Thymus (tissue), 11 donors: ENCODE data around the gene UGGT2. TPM values are rescaled to one million over a fixed set of nuclear protein-coding genes. Genes with fewer than 3 reads are reported as not detected.
"Not testable (repeated sequence)": the region's sequence is repeated elsewhere in the genome, so short reads cannot be mapped to it uniquely, and the experiment has no call there.

Source experiments
- DNase-seq, 9 donors: peaks; one replicate each; pipeline ENCODE4 v3.0.0-alpha.2; 2013; ENCODE audit warnings: low spot score in 9 of 9, low read depth in 6 of 9, missing footprints in 1 of 9
- H3K27ac ChIP-seq, 2 donors: one replicate each; pipeline ENCODE4 v1.5.1; 2013; ENCODE audit warnings: control low read depth in 1 of 2, low read depth in 1 of 2, low read length in 1 of 2, mild to moderate bottlenecking in 1 of 2, moderate library complexity in 1 of 2
- H3K27me3 ChIP-seq, 2 donors: one replicate each; pipeline ENCODE4 v1.5.1; 2013; ENCODE audit warnings: low read length in 1 of 2; ENCODE audit not compliant: control insufficient read depth in 2 of 2, insufficient read depth in 1 of 2
- H3K36me3 ChIP-seq, 2 donors: one replicate each; pipeline ENCODE4 v1.5.1; 2013; ENCODE audit warnings: low read length in 1 of 2, mild to moderate bottlenecking in 1 of 2, moderate library complexity in 1 of 2; ENCODE audit not compliant: control insufficient read depth in 2 of 2, insufficient read depth in 2 of 2
- H3K4me1 ChIP-seq, 2 donors: one replicate each; pipeline ENCODE4 v1.5.1; 2013; ENCODE audit warnings: low read length in 2 of 2; ENCODE audit not compliant: control insufficient read depth in 2 of 2, insufficient read depth in 2 of 2
- H3K4me3 ChIP-seq, 2 donors: one replicate each; pipeline ENCODE4 v1.5.1; 2013; ENCODE audit warnings: low read length in 2 of 2, control low read depth in 1 of 2, mild to moderate bottlenecking in 1 of 2
- H3K9me3 ChIP-seq, 2 donors: one replicate each; pipeline ENCODE4 v1.5.1; 2013; ENCODE audit warnings: low read length in 1 of 2, mild to moderate bottlenecking in 1 of 2; ENCODE audit not compliant: control insufficient read depth in 2 of 2, insufficient read depth in 1 of 2
- WGBS: extraction: QIAGEN DNeasy Blood & Tissue Kit; methylation state at CpG from one replicate; pipeline ENCODE4 v1.1.7; 2013; 5-methylcytosine and 5-hydroxymethylcytosine counted together
- polyA plus RNA-seq: library from polyadenylated mRNA; stranded (reverse); fragments of 200-250 nt; gene quantifications from one replicate; pipeline ENCODE4 v1.2.3, GENCODE V29; 2013
- total RNA-seq: library from RNA; stranded (reverse); fragments of 120-200 nt; gene quantifications from one replicate; pipeline ENCODE4 v1.2.4, GENCODE V29; 2013
- donor health status: healthy.

Gene UGGT2
- total and polyA plus RNA-seq, 2 donors = 6.4 to 6.8 TPM

DNA sequence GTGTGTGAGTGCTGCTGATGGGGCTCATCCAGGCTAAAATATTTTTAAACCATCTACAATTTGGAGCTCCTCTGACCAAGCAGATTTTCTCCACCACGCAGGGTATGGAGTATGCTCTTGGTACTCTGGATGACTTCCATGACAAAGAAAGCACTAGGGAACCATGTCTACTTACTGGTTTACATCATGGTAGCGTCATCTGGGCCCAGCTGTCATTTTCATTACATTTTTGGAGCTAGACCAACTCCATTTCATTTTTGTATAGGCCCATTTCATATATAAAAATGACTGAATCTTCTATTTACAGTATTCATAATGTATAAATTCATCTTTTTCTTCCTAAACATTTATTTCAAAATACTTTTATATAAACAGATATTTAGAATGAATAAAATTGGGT is 191.9 kb downstream of the UGGT2 start:
- DNase-seq = no peak
- no peaks in the 10 kb centered on the region for H3K36me3 ChIP-seq
- no peak overlapping the region for H3K4me3 ChIP-seq
- no peaks in the 10 kb centered on the region for H3K4me1 ChIP-seq
- H3K27ac ChIP-seq = no peak overlapping the region
- WGBS = 87% methylated on average over 2 of the region's 2 CpGs
- no peaks in the 10 kb centered on the region for H3K9me3 ChIP-seq
- no peaks in the 10 kb centered on the region for H3K27me3 ChIP-seq

GRCh38 chr13:95858286-95859075 is 194.7 kb downstream of the UGGT2 start:
- H3K4me1 ChIP-seq = no peaks in the 10 kb centered on the region
- H3K27ac ChIP-seq = no peak overlapping the region
- H3K4me3 ChIP-seq = no peak overlapping the region
- DNase-seq = peak in 1 of 9 donors; percentile 2
- H3K9me3 ChIP-seq = no peaks in the 10 kb centered on the region
- WGBS = 87% methylated on average over 10 of the region's 10 CpGs
- H3K36me3 ChIP-seq = no peaks in the 10 kb centered on the region
- H3K27me3 ChIP-seq = no peaks in the 10 kb centered on the region

DNA sequence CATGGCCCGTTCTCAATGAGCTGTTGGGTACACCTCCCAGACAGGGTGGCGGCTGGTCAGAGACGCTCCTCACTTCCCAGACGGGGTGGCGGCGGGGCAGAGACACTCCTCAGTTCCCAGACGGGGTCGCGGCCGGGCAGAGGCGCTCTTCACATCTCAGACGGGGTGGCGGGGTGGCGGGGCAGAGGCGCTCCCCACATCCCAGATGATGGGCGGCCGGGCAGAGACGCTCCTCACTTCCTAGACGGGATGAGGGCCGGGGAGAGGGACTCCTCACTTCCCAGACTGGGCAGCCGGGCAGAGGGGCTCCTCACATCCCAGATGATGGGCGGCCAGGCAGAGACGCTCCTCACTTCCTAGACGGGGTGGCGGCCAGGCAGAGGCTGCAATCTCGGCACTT is 207.5 kb downstream of the UGGT2 start:
- not testable (repeated sequence) for H3K27ac ChIP-seq, DNase-seq, H3K9me3 ChIP-seq, H3K36me3 ChIP-seq, H3K27me3 ChIP-seq, H3K4me1 ChIP-seq, H3K4me3 ChIP-seq
- 96% methylated on average over 26 of the region's 26 CpGs for WGBS

GRCh38 chr13:95842898-95843297 is 210.3 kb downstream of the UGGT2 start:
- H3K4me1 ChIP-seq = no peaks in the 10 kb centered on the region
- WGBS = 98% methylated on average over 2 of the region's 2 CpGs
- no peaks in the 10 kb centered on the region for H3K36me3 ChIP-seq
- no peak for DNase-seq
- H3K9me3 ChIP-seq = no peaks in the 10 kb centered on the region
- no peak overlapping the region for H3K4me3 ChIP-seq
- no peak overlapping the region for H3K27ac ChIP-seq
- no peaks in the 10 kb centered on the region for H3K27me3 ChIP-seq

DNA sequence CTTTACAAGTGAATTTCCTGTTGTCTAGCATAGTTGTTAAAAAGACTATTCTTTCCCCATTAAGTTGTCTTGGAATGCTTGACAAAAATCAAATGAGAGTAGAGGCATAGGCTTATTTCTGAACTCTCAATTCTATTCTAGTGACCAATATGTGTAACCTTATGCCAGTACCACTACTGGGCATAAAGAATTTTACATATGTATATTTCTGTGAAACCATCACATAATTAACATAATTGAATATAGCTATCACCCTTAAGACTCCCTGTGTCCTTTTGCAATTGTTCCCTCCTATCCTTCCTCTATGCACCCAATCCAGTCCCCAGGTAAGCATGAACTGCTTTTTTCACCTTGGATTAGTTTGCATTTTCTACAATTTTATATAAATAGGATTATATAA is 211.3 kb downstream of the UGGT2 start:
- Histone ChIP-seq H3K4me3 (no peak overlapping the region), H3K4me1 (no peaks in the 10 kb centered on the region), H3K9me3 (no peaks in the 10 kb centered on the region), H3K36me3 (no peaks in the 10 kb centered on the region), H3K27ac (no peak overlapping the region), H3K27me3 (no peaks in the 10 kb centered on the region)
- no peak for DNase-seq

GRCh38 chr13:95834134-95834765 is 219.0 kb downstream of the UGGT2 start:
- 30% methylated on average over 3 of the region's 3 CpGs for WGBS
- Histone ChIP-seq H3K9me3 (no peaks in the 10 kb centered on the region), H3K27ac (no peak overlapping the region), H3K4me3 (no peak overlapping the region), H3K36me3 (no peaks in the 10 kb centered on the region), H3K27me3 (no peaks in the 10 kb centered on the region), H3K4me1 (no peaks in the 10 kb centered on the region)
- DNase-seq = peak; percentile 32 to 77 (median 52)

- no peak overlapping the region for H3K27ac ChIP-seq
- WGBS = 55% methylated on average over 1 of the region's 1 CpG
- H3K4me1 ChIP-seq = no peaks in the 10 kb centered on the region
- no peaks in the 10 kb centered on the region for H3K9me3 ChIP-seq
- no peaks in the 10 kb centered on the region for H3K36me3 ChIP-seq
- H3K27me3 ChIP-seq = no peaks in the 10 kb centered on the region
- H3K4me3 ChIP-seq = no peak overlapping the region
- no peak for DNase-seq
Measured at GRCh38 chr13:95833719-95834118, 219.5 kb downstream of the UGGT2 start.

DNA sequence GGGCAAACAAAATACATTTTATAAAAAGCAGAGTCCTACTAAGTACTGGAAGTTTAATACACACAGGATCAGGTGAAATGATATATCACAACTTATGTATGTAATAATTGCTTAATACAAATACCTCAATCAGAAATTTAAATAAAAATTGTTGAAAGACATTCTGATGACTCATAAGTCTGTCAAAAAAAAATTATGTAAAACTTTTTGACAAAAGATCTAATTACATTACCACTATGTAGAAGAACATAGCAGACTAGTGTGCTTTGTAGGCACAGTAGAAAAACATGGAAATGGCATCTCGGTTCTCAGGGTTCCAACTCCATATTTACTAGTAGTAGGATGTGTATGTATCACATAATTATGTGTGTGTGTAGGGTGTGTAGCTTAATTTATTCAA is 220.1 kb downstream of the UGGT2 start:
- no peaks in the 10 kb centered on the region for H3K36me3 ChIP-seq
- no peak overlapping the region for H3K27ac ChIP-seq
- DNase-seq = no peak
- no peaks in the 10 kb centered on the region for H3K9me3 ChIP-seq
- H3K27me3 ChIP-seq = no peaks in the 10 kb centered on the region
- H3K4me1 ChIP-seq = no peaks in the 10 kb centered on the region
- WGBS = 97% methylated on average over 1 of the region's 1 CpG
- no peak overlapping the region for H3K4me3 ChIP-seq

DNA sequence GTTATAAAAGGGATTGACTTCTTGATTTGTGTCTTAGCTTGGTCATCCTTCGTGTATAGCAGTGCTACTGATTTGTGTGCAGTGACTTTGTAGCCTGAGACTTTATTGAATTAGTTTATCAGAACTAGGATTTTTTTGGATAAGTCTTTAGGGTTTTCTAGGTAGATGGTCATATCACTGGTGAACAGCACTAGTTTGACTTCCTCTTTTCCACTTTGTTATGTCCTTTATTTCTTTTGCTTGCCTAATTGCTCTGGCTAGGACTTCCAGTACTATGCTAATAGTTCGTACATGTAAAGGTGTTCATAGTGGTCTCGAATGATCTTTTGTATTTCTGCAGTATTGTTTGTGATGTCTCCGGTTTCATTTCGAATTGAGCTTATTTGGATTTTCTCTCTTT is 230.9 kb downstream of the UGGT2 start:
- no peaks in the 10 kb centered on the region for H3K36me3 ChIP-seq
- no peak overlapping the region for H3K4me3 ChIP-seq
- no peaks in the 10 kb centered on the region for H3K4me1 ChIP-seq
- no peak for DNase-seq
- whole genome bisulfite sequencing = 98% methylated on average over 5 of the region's 5 CpGs
- no peaks in the 10 kb centered on the region for H3K9me3 ChIP-seq
- no peaks in the 10 kb centered on the region for H3K27me3 ChIP-seq
- no peak overlapping the region for H3K27ac ChIP-seq
